HCEC 1CT (cell line): ENCODE measurements around the gene GRM5.
"Not testable (repeated sequence)": the region's sequence is repeated elsewhere in the genome, so short reads cannot be mapped to it uniquely, and the experiment has no call there.

Experiments used
- DNase-seq: peaks from one replicate; pipeline ENCODE4 v3.0.0-alpha.2; 2017

Gene GRM5

GRCh38 chr11:88961621-88962020 lies 104.2 kb downstream of the GRM5 start:
- not testable (repeated sequence) for DNase-seq

GRCh38 chr11:88959857-88960256 lies 105.9 kb downstream of the GRM5 start:
- not testable (repeated sequence) for DNase-seq

DNA sequence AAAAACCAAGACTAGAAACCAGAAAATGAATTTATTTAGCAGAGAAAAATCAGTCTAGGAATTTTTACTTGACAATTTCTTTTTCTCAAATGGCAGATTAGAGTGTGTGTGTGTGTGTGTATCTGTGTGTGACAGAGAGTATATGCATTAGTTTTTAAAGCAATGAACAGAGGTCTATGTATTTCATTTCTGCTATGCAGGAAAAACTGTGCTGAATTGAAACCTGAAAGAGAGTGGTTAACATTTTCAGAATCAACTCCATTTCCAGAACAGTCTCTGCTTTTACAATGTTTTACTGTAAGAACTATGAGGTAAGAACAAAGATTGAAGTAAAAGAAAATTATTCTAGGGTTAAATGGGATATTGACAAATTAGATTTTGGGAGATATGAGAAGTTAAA lies 114.8 kb downstream of the GRM5 start:
- DNase-seq = no peak

- DNase-seq = not testable (repeated sequence)
Measured at GRCh38 chr11:88948908-88949307, 116.9 kb downstream of the GRM5 start.

DNA sequence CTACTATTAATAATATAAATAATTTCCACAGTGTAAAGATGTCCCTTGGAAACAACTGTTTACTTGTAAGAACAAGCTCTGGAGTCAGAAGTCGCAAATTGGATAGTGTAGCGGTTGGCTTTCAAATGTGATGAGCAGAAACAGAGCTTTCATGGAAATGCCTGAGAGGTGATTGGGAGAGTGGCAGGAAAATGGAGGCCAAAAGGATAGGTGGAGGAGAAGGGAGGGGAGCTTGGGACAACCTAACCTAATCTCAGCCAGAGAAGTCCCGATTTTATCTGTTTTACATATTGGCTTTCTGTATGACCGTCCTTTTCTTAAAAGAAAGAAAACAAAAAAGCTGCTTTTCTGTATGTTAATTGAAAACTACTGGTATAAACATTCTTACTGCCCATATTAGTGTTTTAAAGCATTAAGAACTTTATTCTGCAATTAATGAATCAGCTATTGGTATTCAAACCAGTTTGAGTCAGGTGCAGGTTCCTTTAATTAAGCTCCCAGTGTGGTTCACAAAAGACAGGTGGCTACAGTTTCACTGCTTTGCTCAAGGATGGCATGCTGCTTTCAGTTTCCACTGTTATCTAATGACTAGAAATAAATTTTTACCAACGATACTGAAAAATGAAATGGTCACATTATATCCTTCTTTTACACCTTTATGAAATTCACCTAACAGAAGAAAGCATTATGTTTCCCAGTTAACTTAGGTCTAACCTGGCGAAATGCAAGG lies 117.8 kb downstream of the GRM5 start:
- not testable (repeated sequence) for DNase-seq

- DNase-seq = not testable (repeated sequence)
Measured at GRCh38 chr11:88929665-88930064, 136.1 kb downstream of the GRM5 start.

DNA sequence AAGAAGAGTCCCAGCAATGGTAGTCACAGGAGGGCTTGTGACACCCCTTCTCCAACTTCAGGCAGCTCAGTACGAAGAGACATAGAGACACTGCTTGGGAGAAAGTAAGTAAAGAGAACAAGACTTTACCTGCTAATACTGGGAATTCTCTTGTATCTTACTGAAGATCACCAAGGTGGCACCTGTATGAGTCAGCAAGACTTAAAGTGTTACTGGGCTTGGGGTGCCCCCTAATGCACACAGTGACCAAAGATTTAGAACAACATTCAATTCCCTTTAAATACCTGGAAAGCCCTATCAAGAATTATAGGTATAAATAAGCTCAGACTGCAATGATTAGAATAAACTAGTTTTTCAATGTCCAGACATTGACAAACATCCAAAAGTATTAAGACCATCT lies 148.7 kb downstream of the GRM5 start:
- DNase-seq = not testable (repeated sequence)

GRCh38 chr11:88909500-88909899 lies 156.3 kb downstream of the GRM5 start:
- DNase-seq = no peak

DNA sequence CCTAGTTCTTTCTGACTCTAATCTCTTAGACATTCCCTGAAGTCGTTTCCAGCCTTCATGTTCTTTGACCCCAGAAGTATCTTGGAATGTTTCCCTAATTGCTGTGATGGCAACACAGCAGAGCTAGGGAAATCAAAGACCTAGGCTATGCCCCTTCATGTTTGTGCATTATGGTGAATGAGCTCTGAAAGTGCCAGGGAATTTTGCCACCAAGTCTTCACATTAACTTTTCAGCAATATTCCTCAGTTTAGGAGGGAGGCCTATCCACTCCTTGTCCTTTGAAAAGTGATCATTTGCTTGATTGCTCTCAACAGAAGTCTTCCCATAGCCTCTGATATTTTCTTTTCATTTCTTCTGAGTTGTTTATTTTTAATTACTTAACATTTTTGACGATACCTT lies 164.3 kb downstream of the GRM5 start:
- not testable (repeated sequence) for DNase-seq

- not testable (repeated sequence) for DNase-seq
Measured at GRCh38 chr11:88888855-88889254, 176.9 kb downstream of the GRM5 start.

GRCh38 chr11:88886796-88887195 lies 179.0 kb downstream of the GRM5 start:
- DNase-seq = peak; percentile 28

DNA sequence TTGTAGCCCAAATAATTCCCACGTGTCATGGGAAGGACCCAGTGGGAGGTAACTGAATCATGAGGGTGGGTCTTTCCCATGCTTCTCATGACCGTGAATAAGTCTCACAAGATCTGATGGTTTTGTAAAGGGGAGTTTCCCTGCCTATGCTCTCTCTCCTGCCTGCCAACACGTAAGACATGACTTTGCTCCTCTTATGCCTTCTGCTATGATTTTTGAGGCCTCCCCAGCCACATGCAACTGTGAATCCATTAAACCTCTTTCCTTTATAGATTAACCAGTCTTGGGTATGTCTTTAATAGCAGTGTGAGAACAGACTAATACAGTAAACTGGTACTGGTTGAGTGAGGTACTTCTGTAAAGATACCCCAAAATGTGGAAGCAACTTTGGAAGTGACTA lies 183.0 kb downstream of the GRM5 start:
- not testable (repeated sequence) for DNase-seq

GRCh38 chr11:88861618-88862017 lies 204.2 kb downstream of the GRM5 start:
- DNase-seq = no peak

GRCh38 chr11:88860431-88860830 lies 205.4 kb downstream of the GRM5 start:
- not testable (repeated sequence) for DNase-seq

DNA sequence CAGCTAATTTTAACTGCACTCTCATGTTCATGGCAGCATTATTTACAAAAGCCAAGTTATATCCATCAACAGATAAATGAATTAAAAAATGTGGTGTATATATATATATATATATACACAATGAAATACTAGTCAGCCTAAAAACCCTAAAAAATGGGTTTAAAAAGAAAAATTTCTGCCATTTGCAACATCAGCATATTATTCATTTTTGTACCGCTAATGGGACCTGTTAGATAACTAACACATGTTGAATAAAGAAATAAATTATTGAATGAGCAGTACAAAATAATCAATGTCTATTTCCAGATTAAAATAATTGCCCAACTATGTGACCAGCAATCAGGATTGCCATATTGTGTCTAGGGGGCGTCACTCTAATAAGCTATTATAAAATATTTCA lies 211.8 kb downstream of the GRM5 start:
- DNase-seq = not testable (repeated sequence)

GRCh38 chr11:88851547-88851946 lies 214.2 kb downstream of the GRM5 start:
- not testable (repeated sequence) for DNase-seq

GRCh38 chr11:88849773-88850172 lies 216.0 kb downstream of the GRM5 start:
- DNase-seq = not testable (repeated sequence)

- no peak for DNase-seq
Measured at GRCh38 chr11:88849368-88849767, 216.4 kb downstream of the GRM5 start.

- DNase-seq = not testable (repeated sequence)
Measured at GRCh38 chr11:88846266-88846665, 219.5 kb downstream of the GRM5 start.

DNA sequence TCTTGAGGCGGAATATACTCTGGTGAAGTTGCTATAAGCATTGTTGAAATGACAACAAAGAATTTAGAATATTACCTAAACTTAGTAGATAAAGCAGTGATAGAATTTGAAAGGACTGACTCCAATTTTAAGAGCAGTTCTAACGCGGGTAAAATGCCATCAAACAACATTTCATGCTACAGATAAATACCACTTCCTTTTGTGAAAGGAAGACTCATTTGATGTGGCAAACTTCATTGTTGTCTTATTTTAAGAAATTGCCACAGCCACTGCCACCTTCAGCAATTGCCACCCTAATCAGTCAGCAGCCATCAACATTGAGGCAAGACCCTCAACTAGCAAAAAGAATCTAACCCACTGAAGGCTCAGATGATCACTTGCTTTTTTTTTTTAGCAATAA lies 220.8 kb downstream of the GRM5 start:
- DNase-seq = not testable (repeated sequence)

DNA sequence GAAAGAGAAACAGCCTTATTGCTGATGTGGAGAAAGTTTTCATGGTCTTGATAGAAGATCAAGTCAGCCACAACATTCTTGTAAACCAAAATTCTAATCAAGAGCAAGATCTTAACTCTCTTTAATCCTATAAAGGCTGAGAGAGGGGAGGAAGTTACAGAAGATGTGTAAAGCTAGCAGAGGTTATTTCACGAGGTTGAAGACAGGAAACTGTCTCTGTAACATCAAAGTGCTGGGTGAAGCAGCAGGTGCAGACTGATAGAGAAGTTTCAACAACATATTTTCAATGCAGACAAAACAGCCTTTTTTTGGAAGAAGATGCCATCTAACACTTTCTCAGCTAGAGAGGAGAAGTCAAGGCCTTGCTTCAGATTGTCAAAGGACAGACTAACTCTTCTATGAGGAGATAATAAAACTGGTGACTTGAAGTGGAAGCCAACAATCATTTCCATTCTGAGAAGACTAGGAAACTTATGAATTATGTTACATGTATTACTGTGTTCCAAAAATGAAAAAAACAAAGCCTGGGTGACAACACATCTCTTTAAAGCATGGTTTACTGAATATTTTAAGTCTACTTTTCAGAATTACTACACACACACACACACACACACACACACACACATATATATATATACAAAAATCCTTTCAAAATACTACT lies 221.9 kb downstream of the GRM5 start:
- not testable (repeated sequence) for DNase-seq

DNA sequence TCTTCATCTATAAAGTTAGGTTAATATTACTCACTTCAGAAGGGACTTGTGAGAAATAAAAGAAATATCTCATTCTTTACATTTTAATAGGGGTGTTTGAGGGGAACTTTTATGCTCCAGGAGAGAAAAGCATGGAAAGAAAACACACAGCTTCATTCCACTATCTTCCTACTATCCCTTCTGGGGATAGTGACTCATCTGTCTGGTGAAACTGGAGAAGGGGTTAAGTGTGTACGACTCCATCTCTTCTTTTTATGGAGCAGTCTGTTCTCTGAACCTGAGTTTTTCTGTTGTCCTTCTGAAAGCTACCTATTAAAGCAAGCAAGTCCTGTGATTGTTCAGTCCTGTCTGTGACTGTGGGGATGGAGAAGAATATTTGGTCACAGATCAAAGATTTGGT lies 227.6 kb downstream of the GRM5 start:
- DNase-seq = not testable (repeated sequence)

GRCh38 chr11:88835709-88836108 lies 230.1 kb downstream of the GRM5 start:
- DNase-seq = not testable (repeated sequence)

DNA sequence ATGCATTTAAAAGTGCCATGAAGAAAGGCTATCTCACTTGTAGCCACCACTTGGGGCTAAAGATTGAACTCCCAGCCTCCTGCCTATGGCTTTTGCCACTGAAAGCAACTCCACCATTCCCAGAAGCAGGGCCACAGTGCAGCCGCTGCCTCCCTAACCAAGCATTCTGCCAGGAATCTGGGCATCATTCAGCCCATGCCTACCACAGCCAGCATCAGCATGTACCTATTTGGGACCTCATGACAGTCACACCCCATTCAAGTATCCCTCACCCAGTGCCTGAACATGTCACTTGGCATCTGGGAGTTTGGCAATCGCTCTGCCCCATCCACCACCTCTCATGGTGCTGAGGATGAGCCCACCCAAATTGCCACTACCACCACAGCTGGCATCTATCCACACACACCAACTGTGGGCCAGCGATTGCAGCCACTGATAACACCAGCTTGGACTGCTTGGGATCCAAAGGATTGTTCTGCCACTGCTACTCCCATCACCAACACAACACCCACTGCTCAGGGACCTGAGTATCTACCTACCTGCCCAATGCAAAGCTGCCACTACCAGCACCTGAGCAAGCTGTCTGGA lies 234.4 kb downstream of the GRM5 start:
- DNase-seq = no peak
